Omental fat pad (tissue), 4 donors: ENCODE data around the gene NOL11. TPM values are rescaled to one million over a fixed set of nuclear protein-coding genes. Genes with fewer than 3 reads are reported as not detected.

ENCODE experiments used
- ATAC-seq: fragments of 150-250 bp; one replicate; pipeline ENCODE4 v1.9.1; 2016; ENCODE audit warnings: mild to moderate bottlenecking, moderate library complexity; ENCODE audit not compliant: low FRiP score
- DNase-seq: peaks from one replicate; pipeline ENCODE4 v3.0.0-alpha.2; 2019; ENCODE audit warnings: low spot score
- CTCF ChIP-seq, 3 donors: fragments of 450-650 bp; IDR thresholded peaks; one replicate each; pipeline ENCODE4 v1.5.1; 2016 to 2017; ENCODE audit warnings: antibody characterized with exemption in 3 of 3, mild to moderate bottlenecking in 3 of 3, moderate library complexity in 2 of 3
- small RNA-seq: library from RNA; depleted of rRNA; stranded (forward); fragments of <200 nt; gene quantifications from one replicate; pipeline ENCODE3, GENCODE V24; 2016
- total RNA-seq, 4 donors: library from RNA; depleted of rRNA; stranded (reverse); fragments of >200 nt; gene quantifications; one replicate each; pipeline ENCODE4 v1.1.0, GENCODE V29; 2016

The NOL11 gene
- total RNA-seq, 4 donors from 2014 or later = 22.1 to 44.2 (median 28.2) TPM

DNA sequence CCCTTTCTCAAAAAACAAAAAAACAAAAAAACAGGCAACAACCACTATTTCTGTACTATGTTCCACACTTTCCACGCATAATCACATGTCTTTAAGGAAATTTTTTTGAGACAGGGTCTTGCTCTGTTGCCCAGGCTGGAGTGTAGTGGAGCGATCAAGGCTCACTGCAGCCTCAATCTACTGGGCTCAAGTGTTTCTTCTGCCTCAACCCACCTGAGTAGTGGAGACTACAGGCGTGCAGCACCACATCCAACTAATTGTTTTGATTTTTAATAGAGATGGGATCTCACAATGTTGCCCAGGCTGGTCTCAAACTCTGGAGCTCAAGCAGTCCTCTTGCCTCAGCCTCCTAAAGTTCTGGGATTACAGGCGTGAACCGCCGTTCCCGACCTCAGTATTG, 54.9 kb downstream of the NOL11 start:
- DNase-seq (no peak), ATAC-seq (no peak)
- no peak for TF ChIP-seq CTCF (IDR thresholded peaks at IDR 0.05)

DNA sequence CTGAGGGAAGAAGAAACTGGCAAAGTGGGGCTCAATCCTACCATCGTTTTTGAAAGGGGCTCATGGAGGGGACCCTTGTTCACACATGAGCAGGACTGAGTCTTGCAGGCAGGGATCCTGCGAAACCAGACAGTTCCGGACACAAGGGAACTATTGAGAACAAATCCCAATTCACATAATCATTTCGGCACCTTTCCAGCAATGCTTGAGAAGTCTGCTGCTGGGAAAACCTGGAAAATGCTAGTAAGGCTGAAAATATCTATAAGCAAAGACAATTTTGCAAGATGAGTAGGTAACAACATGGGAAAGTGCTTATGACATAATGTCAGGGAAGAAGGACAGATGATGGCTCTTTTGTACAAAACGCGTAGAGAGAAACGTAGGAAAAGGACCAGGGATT, 55.5 kb downstream of the NOL11 start:
- DNase-seq = no peak
- no peak for TF ChIP-seq CTCF (IDR thresholded peaks at IDR 0.05)
- ATAC-seq = no peak

DNA sequence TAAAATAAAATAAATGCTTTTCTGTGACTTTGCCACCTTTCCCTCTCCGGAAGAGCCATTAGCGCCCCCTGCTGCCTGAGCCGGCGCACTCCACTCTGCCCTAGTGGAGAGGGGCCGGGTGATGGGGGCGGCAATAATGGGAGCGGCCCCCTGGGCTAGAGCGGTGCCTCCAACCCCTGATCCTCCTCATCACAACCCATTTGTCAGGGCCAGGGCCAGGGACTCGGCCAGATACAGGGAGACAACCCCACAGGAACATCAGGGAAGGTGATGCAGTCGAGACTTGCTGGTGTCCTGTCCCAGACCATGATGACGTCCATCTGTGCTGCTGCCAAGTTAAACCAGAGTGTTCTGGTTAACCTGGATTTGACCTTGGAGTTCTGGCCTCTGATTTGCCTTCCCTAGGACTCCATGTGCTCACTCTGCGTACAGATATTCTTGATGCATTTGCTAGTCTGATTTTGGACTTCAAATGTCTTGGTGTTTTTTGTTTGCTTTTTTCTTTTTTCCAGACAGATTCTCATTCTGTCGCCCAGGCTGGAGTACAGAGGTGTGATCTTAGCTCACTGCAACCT, 61.4 kb downstream of the NOL11 start:
- ATAC-seq = peak; percentile 68
- no peak for DNase-seq
- TF ChIP-seq CTCF (IDR thresholded peaks at IDR 0.05) = no peak

DNA sequence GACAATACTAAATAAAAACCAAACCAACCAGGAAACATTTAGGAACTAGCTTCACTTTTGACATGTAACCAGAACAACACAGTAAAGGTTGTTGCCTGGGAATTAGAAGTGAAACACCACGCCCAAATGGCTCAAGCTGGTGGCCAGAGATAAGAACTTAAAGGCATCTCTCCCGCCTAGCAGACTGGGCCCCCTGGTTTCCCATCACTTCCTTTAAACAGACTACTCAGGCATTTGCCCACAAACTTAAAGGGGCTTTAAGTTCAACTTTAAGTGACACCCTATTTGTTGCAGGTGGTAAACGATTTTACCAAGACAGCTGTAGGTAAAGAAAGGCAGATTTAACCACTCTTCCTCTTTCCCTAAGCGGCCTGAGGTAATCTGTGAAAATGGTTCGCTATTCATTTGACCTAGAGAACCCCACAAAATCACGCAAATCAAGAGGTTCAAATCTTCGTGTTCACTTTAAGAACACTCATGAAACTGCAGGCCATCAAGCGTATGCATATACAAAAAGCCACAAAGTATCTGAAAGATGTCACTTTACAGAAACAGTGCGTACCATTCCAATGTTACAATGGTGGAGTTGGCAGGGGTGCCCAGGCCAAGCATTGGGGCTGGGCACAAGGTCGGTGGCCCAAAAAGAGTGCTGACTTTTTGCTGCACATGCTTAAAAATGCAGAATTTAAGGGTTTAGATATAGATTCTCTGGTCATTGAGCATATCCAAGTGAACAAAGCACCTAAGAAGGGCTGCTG, 66.8 kb downstream of the NOL11 start:
- ATAC-seq (no peak), DNase-seq (no peak)
- TF ChIP-seq CTCF (IDR thresholded peaks at IDR 0.05) = no peak

GRCh38 chr17:67785122-67785477, 67.4 kb downstream of the NOL11 start:
- no peak for TF ChIP-seq CTCF (IDR thresholded peaks at IDR 0.05)
- DNase-seq (no peak), ATAC-seq (no peak)

DNA sequence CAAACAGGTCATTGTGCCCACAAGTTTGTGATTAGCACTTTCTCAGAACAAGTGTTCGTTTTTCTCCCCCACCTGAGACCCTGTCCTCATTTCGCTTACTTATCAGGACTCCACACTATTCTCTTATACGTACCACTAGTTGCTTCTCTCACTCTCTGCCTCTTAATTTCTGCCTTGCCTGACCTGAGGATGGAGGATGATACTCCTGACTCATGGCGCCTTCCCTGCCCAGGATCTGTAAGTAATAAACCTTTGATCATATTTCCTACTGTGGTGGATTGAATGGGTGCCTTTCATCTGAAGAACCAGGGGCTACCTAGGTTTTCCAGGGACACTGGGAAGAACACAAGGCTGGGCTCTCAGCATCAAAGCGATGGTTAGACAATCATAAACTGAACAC, 67.8 kb downstream of the NOL11 start:
- no peak for TF ChIP-seq CTCF (IDR thresholded peaks at IDR 0.05)
- ATAC-seq = no peak
- DNase-seq = no peak

Small RNA genes within 50 kb of the gene (small RNA-seq; reads per million reads assigned to genes)
- 3.0 reads per million, percentile 60 among the genes with 10 or more reads in this experiment for gene SNORA38B

Other genes with a start within 250 kb of the NOL11 start
- gene BPTF, start 107.6 kb downstream of the NOL11 start, total RNA-seq = 100 to 1,000 TPM in 1 of 4 donors, 10 to 100 TPM in 3; 56.9 to 106 (median 72.6) TPM